Calu3 (cell line): ENCODE results near the gene IL11RA. TPM values are rescaled to one million over a fixed set of nuclear protein-coding genes. Genes with fewer than 3 reads are reported as not detected.

Experiments used
- BruUV-seq: library from RNA; stranded (reverse); fragments of 400-500 nt; replicated peaks from 2 replicates; lab custom pipeline; 2021; lab: Mats Ljungman, UMichigan
- CTCF ChIA-PET: fragments of 300-600 bp; sonication (Branson Sonifier 250); formaldehyde crosslinking; loops from one replicate; lab custom pipeline; 2022; ENCODE audit warnings: antibody characterized with exemption; lab: Charles Lee
- DNase-seq: peaks from one replicate; pipeline ENCODE4 v3.0.0; 2022
- H3K27ac Mint-ChIP-seq: one replicate; pipeline ENCODE4 v1.8.0; 2022; ENCODE audit warnings: mixed read lengths; ENCODE audit not compliant: unreplicated experiment
- H3K27me3 Mint-ChIP-seq: one replicate; pipeline ENCODE4 v1.8.0; 2022; ENCODE audit warnings: mixed read lengths; ENCODE audit not compliant: unreplicated experiment
- H3K36me3 Mint-ChIP-seq: one replicate; pipeline ENCODE4 v1.8.0; 2022; ENCODE audit warnings: mild to moderate bottlenecking, moderate library complexity, mixed read lengths; ENCODE audit not compliant: insufficient read depth, unreplicated experiment
- H3K4me1 Mint-ChIP-seq: one replicate; pipeline ENCODE4 v1.8.0; 2022; ENCODE audit warnings: mild to moderate bottlenecking, low read depth, mixed read lengths; ENCODE audit not compliant: unreplicated experiment
- H3K4me3 Mint-ChIP-seq: one replicate; pipeline ENCODE4 v1.8.0; 2022; ENCODE audit warnings: mild to moderate bottlenecking, low read depth, moderate library complexity, mixed read lengths; ENCODE audit not compliant: unreplicated experiment
- H3K9me3 Mint-ChIP-seq: one replicate; pipeline ENCODE4 v1.8.0; 2022; ENCODE audit warnings: low read depth, mixed read lengths; ENCODE audit not compliant: unreplicated experiment
- intact Hi-C: fragments of 100-400 bp; cut with micrococcal nuclease; formaldehyde crosslinking; loops from one replicate; pipeline ENCODE4 v1.10.0; 2022; ENCODE audit not compliant: unreplicated experiment
- total RNA-seq: library from RNA; stranded (reverse); gene quantifications from 2 replicates; pipeline ENCODE4 v1.2.3, GENCODE V29; 2022
- TF ChIP-seq, protein P1 (sequence below): fragments of 200-600 bp; IDR thresholded peaks from one replicate; pipeline ENCODE4 v1.8.0; 2022; ENCODE audit warnings: antibody characterized with exemption; ENCODE audit not compliant: unreplicated experiment

IL11RA gene
- total RNA-seq, 1 experiment from 2014 or later = 6.8 TPM

GRCh38 chr9:34624475-34625185, 27.4 kb upstream of the IL11RA start:
- no peak for DNase-seq
- peaks cover 19% of the 10 kb centered on the region for H3K4me1 Mint-ChIP-seq
- H3K4me3 Mint-ChIP-seq = no peak overlapping the region
- peaks cover 46% of the 10 kb centered on the region for H3K27me3 Mint-ChIP-seq
- TF ChIP-seq, protein P1, sequence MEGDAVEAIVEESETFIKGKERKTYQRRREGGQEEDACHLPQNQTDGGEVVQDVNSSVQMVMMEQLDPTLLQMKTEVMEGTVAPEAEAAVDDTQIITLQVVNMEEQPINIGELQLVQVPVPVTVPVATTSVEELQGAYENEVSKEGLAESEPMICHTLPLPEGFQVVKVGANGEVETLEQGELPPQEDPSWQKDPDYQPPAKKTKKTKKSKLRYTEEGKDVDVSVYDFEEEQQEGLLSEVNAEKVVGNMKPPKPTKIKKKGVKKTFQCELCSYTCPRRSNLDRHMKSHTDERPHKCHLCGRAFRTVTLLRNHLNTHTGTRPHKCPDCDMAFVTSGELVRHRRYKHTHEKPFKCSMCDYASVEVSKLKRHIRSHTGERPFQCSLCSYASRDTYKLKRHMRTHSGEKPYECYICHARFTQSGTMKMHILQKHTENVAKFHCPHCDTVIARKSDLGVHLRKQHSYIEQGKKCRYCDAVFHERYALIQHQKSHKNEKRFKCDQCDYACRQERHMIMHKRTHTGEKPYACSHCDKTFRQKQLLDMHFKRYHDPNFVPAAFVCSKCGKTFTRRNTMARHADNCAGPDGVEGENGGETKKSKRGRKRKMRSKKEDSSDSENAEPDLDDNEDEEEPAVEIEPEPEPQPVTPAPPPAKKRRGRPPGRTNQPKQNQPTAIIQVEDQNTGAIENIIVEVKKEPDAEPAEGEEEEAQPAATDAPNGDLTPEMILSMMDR = no peak
- H3K9me3 Mint-ChIP-seq = no peaks in the 10 kb centered on the region
- intact Hi-C loops = no loop called here
- CTCF ChIA-PET = no interaction called here
- no TSS peak for BruUV-seq
- H3K27ac Mint-ChIP-seq = no peak overlapping the region
- H3K36me3 Mint-ChIP-seq = peaks cover 20% of the 10 kb centered on the region

- no peak for DNase-seq
- intact Hi-C loops = no loop called here
- no peak overlapping the region for H3K27ac Mint-ChIP-seq
- no peak overlapping the region for H3K4me3 Mint-ChIP-seq
- BruUV-seq = no TSS peak
- H3K36me3 Mint-ChIP-seq = peaks cover 15% of the 10 kb centered on the region
- peaks cover 14% of the 10 kb centered on the region for H3K4me1 Mint-ChIP-seq
- TF ChIP-seq, protein P1 = no peak
- peaks cover 51% of the 10 kb centered on the region for H3K27me3 Mint-ChIP-seq
- CTCF ChIA-PET = no interaction called here
- H3K9me3 Mint-ChIP-seq = no peaks in the 10 kb centered on the region
These were observed 26.8 kb upstream of the IL11RA start for GRCh38 chr9:34625186-34625486.

GRCh38 chr9:34627716-34628655, 24.0 kb upstream of the IL11RA start:
- peaks cover 8% of the 10 kb centered on the region for H3K36me3 Mint-ChIP-seq
- H3K9me3 Mint-ChIP-seq = no peaks in the 10 kb centered on the region
- intact Hi-C loops = no loop called here
- H3K4me3 Mint-ChIP-seq = peak overlapping the region; percentile 76
- peaks cover 13% of the 10 kb centered on the region for H3K4me1 Mint-ChIP-seq
- peak overlapping the region; percentile 8 for H3K27ac Mint-ChIP-seq
- TF ChIP-seq, protein P1 = no peak
- no TSS peak for BruUV-seq
- CTCF ChIA-PET = interaction anchor here (0.6 kb wide), 1 partner anchor 71 kb away, joined by 4 read pairs; no protein-coding TSS in a partner anchor
- DNase-seq = no peak
- H3K27me3 Mint-ChIP-seq = peaks cover 62% of the 10 kb centered on the region

- Mint-ChIP-seq H3K27me3 (peaks cover 62% of the 10 kb centered on the region), H3K9me3 (no peaks in the 10 kb centered on the region), H3K4me1 (peaks cover 13% of the 10 kb centered on the region), H3K36me3 (peaks cover 8% of the 10 kb centered on the region), H3K27ac (peak within 1 kb of the TSS; percentile 8), H3K4me3 (peak within 1 kb of the TSS; percentile 76)
- no TSS peak for BruUV-seq
- TF ChIP-seq, protein P1 = no peak
- intact Hi-C loops = no loop called here
- CTCF ChIA-PET = no interaction called here
- no peak for DNase-seq
These were observed 23.1 kb upstream of the IL11RA start, which contains the start of gene ARID3C for GRCh38 chr9:34628656-34629490. Gene ARID3C (minus strand): TSS chr9:34629066. CDS start chr9:34628014, 1,052 bp downstream.
